ENCODE data around the gene CNTN5.

CNTN5 gene

DNA sequence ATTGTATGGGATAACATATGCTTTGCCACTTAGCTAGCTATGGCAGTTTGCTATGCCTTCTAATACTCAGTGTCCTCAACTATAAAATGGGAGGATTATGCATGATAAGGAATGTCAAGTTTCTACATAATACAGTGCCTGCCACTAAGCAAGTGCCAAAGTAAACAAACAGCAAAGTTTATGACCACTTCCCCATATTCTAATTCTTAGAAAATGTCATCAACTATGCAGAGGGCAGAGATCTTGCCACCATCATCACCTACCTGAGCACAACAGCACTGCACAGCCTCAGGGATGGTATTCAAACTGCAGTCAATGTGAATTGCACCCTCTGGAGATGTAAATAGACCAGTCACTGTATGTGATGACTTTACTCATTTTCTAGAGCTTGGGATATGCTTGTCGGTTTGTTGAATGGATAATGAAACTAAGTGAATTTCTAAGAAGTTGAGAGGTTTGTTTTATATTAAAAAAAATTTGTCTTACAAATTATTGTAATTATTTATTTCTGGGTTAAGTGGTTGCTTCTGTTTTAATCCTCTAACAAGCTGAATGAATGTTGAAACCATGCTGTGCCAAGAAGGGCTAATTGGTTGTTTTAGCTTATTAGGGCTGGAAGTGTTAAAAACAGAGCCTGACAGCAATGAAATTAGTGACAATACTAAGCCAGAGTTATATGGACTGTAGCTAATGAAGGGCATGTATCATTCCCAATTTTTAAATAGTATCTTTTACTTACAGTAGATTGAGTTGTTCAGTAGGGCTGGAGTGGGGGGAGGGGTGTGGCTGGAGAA lies 398.4 kb downstream of the CNTN5 start:
- DNase-seq: no peak

DNA sequence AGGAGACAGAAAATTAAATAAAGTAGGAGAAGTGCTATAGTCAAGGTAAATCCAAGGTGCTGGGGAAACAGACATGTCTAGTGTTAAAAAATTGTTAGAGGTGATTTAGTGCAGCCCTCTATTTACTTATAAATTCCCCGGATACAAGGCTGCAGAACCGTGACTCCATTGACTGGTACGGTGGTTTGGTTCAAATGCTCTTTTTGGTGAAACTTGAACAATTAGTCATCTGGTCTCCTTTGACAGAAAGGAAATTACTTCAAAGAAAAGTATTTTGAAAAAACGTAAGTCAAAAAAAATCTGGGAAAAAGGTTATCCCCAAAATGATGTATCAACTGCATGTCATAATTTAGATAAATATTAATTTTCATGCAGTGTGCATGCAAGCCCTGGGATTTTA lies 399.2 kb downstream of the CNTN5 start:
- DNase-seq: no peak

DNA sequence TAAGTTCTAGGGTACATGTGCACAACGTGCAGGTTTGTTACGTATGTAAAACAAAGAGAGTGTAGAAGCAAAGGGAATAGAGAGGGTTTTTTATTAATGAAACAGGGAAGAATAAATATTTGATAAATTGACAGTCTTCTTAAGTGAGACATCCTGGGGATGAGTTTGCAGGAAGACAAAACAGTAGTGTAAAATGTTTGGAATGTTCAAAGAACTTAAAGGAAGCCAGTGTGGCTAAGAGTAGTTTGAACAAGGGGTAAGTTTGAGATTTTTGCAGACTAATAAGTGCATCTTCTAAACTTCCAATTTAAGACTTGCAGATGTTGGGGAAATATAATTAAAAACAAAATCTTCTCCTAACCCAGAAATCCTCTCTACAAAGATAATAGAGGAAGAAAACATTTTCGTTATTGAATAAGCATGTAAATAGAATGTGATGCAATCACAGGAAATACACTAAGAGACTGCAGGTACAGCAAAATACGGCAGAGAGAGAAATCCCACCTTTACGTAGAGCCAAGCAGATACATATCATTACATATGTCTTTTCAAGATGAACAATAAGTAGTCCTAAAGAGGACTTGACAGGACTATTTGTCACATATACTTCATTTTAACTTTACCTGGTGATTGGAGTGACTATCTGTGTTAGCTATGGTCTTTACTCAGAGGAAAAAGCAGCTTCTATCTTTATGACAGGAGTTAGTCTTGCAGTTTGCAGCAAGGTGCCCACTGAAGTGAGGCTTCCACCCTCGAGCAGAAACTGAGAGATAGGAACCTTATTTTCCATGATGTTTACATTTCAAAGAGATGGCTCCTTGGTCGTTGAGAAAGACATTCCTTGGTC lies 402.1 kb downstream of the CNTN5 start:
- no peak for DNase-seq

DNA sequence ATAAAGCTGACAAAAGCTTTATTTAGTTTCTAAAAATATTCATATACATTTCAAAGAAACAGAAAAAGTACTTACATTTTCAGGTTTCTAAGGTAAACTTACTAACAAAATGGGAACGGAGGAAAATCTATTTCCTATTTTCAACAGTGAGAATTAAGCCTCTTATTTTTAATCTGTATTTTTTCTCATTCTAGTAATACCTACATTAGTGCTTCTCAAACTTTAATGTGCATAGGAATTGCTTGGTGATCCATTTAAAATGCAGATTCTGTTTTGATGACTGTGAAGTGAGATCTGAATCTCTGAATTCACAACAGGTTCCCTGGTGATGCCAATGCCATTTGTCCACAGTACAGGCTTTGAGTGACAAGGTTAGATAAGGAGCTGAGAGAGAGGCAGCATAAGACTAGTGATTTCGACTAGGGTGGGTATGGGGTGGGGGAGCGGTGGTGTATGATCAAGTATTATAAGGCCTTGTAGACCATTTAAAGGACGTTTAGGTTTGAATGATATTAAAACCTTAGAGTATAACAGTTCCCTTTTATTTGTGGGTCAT lies 402.8 kb downstream of the CNTN5 start:
- DNase-seq: no peak

DNA sequence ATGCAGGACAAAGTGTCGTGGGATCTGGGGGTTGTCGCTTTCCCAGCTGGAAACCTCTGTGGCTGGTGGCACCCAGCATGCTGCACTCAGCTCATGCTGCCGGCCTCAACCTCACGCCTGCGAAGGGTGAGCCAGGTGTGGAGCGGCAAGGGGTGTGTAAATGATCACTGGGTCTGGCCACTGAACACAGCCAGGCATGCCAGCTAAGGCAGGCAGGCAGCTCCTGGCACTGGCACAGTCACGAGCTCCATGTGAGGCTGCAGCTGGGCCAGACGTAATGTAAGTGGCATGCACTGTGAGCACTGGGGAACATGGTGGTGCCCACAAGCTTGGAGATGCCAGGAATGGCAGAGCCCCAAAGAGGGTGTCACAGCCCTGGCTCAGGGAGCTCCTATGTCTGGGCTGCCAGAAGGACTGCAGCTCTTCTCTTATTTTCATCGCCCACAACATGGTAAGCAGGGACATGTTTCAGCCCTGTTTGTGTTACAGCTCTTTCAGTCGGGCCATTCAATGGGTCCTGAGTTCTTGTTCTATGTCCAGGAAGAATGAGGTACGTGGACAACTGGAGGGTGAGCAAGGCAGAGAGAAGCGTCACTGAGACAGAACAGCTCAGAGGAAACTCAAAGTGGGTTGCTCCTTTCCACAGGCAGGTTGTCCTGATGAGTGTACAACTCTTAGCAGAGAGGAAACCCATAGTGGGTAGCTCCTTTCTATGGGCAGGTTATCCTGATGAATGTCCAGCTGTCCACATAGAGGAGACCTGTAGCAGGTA lies 403.8 kb downstream of the CNTN5 start:
- no peak for DNase-seq

DNA sequence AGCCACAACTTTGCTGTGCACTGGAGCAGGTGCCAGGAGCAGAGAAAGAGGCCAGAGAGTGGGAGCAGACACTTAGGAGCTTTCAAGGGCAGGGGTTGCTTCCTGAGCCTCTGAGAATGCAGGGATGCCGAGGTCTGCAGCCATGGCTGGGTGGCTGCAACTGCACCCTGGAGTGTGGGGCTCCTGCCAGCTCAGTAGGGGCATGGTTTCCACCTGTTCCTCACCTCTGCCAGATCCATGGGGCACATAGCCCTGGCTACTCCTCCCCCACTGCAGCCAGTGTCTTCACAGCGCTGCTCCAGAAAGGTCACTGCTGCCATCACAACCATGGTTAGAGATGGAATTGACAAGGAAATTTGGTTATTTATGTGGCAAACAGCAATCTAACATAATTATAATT lies 404.8 kb downstream of the CNTN5 start:
- DNase-seq: no peak

DNA sequence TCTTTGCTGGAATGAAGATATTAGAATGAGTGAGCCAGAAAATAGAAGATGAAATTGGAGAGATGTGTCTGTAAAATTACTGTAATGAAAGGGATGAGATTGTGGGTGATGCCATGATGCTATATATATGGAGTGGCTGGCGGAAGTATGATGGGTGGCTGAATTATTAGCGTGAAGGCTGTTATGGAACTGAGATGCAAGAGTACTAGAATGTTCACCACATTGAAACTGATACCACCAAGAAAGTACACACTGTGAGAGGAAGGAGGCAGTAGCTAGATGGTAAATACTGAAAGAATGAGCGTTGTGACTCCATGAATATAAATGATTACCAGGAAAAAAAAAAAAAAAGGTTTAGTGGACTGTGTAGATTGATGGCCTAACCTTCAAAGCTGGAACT lies 411.9 kb downstream of the CNTN5 start:
- no peak for DNase-seq

DNA sequence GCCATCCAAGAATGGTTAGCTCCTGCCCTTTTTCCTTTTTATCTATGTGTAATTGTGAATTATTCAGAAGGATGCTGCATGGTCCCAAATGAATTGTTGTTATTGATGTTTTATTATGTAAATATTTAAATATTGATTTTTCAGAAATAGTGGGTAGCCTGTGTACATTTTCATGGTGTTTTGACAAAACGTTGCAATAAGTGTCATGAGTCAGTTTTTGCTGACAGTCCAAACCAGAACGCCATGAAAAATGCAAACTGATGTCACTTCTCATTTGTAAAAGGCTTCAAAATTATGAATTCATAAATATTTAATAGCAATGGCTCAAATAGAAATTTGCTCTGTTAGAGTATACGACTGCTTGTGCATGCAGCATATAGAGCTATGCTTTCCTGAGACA lies 422.5 kb downstream of the CNTN5 start:
- DNase-seq: no peak

DNA sequence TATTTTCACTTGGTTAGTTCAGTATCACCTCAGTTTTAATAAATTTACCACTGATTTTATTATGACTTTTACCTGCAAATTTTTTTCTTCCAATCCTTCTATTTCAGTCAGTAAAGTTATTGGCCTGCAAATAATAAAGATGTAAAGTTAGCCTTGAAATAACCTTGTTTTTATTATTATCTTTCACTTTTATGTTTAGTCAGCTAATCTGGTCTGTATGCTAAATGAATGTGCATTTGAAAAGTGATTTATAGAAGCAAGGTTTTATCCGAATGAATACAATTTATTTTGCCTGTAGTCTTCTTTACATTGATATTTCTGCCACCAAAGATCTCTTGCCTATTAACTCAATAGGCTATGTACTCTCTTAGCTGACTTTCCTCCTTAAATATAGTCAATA lies 425.7 kb downstream of the CNTN5 start:
- DNase-seq: no peak

DNA sequence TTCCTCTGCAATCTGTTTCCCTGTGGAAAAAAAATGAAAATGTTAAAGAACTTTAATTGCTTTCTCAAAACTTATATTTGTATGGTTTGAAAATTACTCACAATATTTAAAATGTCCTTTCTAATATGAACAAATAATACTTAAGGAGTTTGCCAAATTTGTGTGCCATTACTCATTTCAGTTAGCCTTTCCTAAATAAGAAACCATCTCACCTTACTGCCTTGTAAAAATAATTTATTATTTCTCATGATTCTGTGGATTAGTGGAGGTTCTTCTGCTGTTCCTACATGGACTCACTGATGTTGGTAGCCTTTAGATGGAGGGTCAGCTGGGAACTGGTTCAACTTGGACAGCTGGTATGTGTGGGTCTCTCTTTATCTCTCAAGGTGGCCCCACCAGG lies 428.6 kb downstream of the CNTN5 start:
- no peak for DNase-seq

DNA sequence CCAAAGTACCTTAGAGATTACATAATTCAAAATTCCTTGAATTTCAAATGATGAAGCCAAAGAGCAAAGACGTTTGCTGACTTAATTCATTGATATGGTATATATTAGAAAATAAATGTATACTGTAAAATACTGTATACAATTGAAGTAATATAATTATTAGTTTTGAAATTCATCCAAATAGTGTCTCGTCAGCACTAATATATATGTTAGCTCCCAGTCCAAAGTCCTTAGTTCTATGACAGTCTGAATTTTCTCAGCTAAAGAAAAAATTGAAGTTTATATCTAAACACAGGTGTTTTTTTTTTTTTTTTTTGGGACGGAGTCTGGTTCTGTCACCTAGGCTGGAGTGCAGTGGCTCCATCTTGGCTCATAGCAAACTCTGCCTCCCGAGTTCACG lies 431.3 kb downstream of the CNTN5 start:
- no peak for DNase-seq

DNA sequence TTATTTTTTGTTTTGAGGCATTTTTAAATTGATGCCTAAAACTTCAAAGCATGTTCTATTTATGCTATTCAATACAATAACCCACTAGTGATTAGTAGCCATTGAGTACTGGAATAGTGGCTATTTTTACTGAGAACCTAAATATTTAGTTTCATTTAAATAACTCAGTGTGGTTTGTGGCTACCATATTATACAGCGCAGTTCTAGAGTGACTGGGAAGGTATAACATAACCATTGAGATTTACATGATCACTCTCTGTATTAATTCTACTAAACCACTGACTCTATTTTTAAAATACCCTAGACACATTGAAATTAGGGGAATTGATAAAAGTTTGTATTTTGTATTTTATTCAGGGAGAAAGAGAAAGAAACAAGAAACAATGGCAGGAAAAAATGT lies 441.2 kb downstream of the CNTN5 start:
- no peak for DNase-seq

DNA sequence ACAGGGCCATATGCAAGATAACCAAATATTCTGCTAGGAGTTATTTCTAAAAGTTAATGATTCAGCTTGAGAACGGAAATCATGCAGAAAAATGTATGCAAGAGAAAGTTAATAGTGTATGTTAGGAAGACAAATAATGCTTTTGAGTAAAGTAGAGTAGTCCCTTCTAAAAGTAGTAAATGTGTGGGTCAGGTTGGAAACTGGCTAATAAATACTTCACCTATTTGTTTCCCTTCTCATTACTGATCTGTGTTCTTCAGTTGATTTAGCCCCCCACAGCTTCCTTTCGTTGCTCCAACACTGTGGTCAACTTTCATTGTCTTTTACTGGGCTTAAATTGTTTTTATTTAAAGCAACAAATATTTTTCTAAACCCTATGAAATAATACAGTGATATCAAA lies 444.2 kb downstream of the CNTN5 start:
- DNase-seq: no peak

DNA sequence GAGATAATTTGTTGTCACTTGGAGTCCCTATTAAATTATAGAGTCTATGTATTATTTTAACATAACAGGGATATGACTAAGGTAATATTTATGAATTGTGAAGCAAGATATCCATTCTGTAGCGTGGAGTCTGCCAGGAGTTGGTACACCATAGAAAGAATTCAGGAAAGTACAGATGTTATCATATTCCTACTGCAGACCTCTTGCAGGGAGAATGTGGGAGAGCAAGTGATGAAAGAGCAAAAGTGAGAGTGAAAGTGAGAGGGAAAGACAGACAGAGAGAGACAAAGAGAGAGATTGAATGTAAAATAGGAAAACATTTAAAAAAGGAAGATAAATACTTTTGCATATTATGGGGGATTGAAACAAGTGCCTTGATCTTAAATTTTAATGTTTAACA lies 468.8 kb downstream of the CNTN5 start:
- DNase-seq: no peak

DNA sequence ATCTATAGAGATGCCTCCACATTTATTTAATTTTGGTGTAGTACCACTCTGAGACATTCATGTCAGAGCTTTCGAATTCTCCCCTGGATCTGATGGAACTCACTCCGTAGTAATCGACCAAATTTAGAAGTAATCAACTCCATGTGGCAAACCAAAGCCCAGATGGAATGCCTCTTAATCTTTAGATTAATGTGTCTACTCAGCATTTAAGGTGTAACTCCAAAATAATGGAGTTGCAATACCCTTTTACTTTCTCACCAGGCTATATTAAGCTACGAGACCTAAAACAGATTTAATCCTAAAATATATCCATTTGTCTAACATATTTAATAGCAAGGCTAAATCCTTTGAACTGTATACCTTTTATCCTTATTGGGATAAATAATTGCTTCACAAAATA lies 473.3 kb downstream of the CNTN5 start:
- DNase-seq: no peak

DNA sequence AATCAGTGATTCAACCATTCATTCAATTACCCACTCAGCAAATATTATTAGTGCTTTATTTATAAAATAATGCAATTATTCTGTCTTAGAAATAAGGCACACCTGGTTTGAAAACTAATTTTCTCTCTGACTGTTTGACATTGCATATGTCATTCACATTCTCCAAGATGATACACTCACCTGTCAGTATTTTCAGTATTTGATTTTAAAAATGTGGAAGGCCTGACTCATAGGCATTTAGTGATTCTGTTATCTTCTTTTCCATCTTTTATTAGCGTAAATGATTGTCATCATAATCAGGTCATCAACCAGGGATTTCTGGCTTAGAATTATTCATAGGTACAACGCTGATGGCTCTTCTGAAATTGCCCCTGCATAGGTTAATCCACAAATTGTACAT lies 480.9 kb downstream of the CNTN5 start:
- DNase-seq: no peak

DNA sequence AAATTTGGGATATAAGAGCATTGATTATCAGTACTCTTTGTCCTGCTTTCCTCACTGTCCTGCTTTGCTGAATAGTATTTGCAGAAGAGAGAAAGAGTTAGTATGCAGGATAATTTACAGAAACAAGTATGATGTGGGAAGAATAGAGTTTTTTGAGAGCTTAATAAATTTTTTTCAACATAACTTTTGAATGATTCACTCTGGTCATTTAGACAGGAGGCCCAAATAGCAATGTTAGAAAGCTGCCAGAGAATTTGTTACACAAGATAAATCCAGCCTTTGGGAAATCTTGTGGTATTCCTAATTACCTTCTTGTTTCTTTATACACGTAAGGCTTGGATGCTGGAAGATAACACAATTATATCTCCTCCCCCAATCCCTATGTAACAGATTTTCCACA lies 484.6 kb downstream of the CNTN5 start:
- no peak for DNase-seq

DNA sequence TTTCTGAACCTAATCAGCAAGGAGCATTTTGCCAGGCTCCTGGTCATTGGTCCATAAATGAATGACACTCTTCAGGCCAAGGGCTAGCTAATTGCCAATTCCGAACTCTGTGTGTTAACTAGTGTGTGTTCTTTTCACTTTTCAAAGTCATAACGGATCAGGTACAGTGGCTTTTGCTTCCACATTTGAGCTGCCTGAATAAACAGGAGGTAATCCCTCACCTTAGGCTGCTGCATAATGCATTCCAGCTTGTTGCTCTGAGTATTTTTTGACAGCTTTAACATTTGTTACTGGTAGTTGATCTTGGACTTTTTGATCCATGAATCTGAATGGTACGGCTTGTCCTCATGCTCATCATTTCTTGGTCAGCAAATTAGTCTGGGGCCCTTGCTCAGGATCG lies 485.1 kb downstream of the CNTN5 start:
- DNase-seq: no peak

DNA sequence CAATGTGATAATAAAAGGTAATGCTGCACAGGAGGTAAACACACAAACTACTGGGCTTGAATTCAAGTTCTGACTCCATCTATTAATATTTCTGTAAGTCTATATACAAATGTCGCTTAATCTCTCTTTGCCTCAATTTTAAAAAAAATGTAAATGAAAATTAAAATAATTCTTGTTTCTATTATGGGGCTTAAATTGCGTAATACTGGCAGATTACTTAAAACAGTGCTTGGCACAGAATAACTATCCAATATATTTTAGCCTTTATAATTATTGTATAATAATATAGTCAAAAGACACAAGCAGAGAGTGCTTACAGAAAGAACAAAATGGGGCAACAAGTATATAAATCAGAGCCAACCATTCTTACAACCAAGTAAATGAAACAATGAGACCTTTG lies 489.1 kb downstream of the CNTN5 start:
- no peak for DNase-seq

DNA sequence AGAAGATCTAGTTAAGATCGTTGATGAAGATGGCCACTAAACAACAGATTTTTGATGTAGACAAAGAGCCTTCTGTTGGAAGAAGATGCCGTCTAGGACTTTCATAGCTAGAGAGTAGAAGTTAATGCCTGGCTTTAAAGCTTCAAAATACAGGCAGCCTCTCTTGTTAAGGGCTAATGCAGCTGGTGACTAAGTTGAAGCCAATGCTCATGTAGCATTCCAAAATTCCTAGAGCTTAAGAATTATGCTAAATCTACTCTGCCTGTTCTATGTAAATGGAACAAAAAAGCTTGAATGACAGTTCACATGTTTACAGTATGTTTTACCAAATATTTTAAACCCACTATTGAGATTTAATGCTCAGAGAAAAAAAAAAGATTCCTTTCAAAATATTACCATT lies 492.6 kb downstream of the CNTN5 start:
- DNase-seq: no peak

DNA sequence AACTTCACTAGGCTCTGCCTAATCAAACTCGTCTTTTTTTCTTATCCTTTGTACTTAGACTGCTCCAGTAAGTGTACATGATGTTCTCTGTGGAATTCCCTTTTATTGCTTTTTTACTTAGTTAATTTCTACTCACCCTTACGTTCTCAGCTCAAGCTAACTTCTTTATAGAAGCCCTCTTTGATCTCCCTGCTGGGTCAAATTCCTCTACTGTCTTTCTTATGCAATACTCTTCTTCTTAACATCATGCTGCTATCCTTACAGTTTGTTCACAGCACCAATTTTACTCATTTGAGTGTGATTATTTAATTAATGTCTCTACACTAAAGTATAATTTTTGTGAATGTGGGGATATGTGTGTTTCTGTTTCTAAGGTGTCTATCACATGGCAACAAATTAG lies 498.3 kb downstream of the CNTN5 start:
- DNase-seq: no peak

DNA sequence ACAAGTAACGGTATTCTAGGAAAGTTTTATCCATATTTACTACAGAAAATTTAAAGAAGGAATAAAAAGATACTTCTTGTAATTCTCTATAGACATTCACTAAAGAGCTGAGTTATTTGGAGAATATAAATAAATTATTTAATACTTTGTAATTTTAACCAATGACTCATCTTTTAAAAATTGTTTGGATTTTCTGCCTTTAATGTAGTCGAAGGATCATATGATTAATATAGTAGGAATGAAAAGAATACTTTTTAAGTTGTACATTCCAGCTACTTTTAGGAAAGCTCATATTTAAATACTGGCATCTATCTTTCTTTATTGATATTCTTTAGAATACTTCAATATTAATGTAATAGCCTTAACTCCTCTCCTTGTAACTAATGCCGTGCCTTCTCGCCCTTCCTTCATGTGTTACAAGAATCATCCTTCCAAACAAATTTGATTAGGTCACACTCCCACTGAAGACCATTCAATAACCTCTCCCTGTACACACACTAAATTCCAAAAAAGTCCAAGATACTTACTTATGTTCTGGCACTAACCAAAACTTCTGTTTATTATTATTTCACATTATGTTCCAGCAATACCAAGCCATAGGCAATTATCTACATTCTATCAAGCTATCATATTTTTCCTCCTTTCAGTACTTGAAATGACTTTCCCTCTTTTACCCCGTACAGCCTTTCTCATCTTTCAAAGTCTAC lies 501.9 kb downstream of the CNTN5 start:
- DNase-seq: no peak

DNA sequence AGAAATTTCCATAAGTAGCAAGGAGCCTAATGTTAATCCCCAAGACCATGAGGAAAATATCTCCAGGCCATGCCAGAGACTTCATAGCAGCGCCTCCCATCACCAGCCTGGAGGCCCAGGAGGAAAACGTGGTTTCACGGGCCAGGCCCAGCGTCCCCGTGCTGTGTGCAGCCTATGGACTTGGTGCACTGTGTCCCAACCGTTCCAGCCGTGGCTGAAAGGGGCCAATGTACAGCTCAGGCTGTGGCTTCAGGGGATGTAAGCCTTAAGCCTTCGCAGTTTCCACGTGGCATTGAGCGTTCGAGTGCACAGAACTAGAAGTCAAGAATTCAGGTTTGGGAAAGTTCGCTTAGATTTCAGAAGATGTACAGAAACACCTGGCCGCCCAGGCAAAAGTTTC lies 510.7 kb downstream of the CNTN5 start:
- no peak for DNase-seq
